Naive B cell (primary cell): ENCODE measurements around the gene TPRA1. TPM values are rescaled to one million over a fixed set of nuclear protein-coding genes. Genes with fewer than 3 reads are reported as not detected.

Experiments used
- ATAC-seq, 2 donors: fragments of 150-1000 bp; cut with Tn5 transposase; 2 replicates each; pipeline ENCODE4 v1.10.0; 2021; ENCODE audit warnings: low read depth in 2 of 2, mild to moderate bottlenecking in 2 of 2, moderate library complexity in 2 of 2
- DNase-seq: peaks from one replicate; pipeline ENCODE4 v3.0.0; 2022
- H3K27ac Mint-ChIP-seq, 6 donors: one replicate each; pipeline ENCODE4 v1.8.0; 2020 to 2022; ENCODE audit warnings: mild to moderate bottlenecking in 6 of 6, mixed read lengths in 6 of 6, moderate library complexity in 5 of 6, inconsistent platforms in 2 of 6
- H3K27me3 Mint-ChIP-seq, 3 donors: one replicate each; pipeline ENCODE4 v1.8.0; 2021 to 2022; ENCODE audit warnings: mixed read lengths in 3 of 3, mild to moderate bottlenecking in 1 of 3
- H3K36me3 Mint-ChIP-seq, 2 donors: one replicate each; pipeline ENCODE4 v1.8.0; 2020 to 2022; ENCODE audit warnings: mixed read lengths in 2 of 2, inconsistent platforms in 1 of 2, mild to moderate bottlenecking in 1 of 2
- H3K4me1 Mint-ChIP-seq, 3 donors: one replicate each; pipeline ENCODE4 v1.8.0; 2020 to 2022; ENCODE audit warnings: mixed read lengths in 3 of 3, inconsistent platforms in 1 of 3, mild to moderate bottlenecking in 1 of 3, moderate library complexity in 1 of 3
- H3K4me3 Mint-ChIP-seq, 8 donors: one replicate each; pipeline ENCODE4 v1.8.0; 2020 to 2022; ENCODE audit warnings: mild to moderate bottlenecking in 8 of 8, mixed read lengths in 8 of 8, moderate library complexity in 8 of 8, inconsistent platforms in 2 of 8
- H3K9me3 Mint-ChIP-seq, 7 donors: one replicate each; pipeline ENCODE4 v1.8.0; 2020 to 2022; ENCODE audit warnings: mixed read lengths in 7 of 7, mild to moderate bottlenecking in 5 of 7, inconsistent platforms in 2 of 7, moderate library complexity in 1 of 7
- polyA plus RNA-seq, 6 donors: library from polyadenylated mRNA; unstranded; fragments of 300-500 nt; fragmentation: Illumina TruSeq; gene quantifications; one replicate each; pipeline ENCODE4 v1.2.3, GENCODE V29; 2021; ENCODE audit warnings: low read depth in 6 of 6

TPRA1 gene
- polyA plus RNA-seq, 6 donors from 2014 or later, result 11.0 to 37.0 (median 18.2) TPM

DNA sequence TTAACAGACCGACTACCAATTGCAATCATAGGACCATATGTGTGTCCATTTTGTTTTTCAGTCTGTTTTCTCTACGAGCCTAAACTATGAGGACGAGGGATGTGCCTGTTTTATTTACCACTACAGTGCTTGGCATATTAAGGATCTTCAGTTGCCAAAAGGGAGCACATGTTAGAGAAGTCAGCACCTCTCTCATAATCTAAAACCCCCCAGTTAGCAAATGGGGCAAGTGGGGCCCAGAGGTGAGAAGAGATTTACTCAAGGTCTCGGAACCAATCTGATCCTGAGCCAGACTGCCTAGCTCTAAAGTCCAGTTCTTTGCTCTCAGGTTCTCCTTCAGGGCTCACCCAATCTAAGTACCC lies 37.9 kb upstream of the TPRA1 start:
- Mint-ChIP-seq H3K4me1 (peaks cover 19 to 26% (median 23%) of the 10 kb centered on the region in 3 donors), H3K4me3 (peak overlapping the region; percentile 70 to 93 (median 88)), H3K27ac (peak overlapping the region in 5 of 6 donors; percentile 60 to 79 (median 68)), H3K9me3 (no peaks in the 10 kb centered on the region), H3K36me3 (peaks cover 0 to 2% of the 10 kb centered on the region in 2 donors), H3K27me3 (peaks cover 16 to 33% (median 31%) of the 10 kb centered on the region in 3 donors)
- ATAC-seq, result no peak
- DNase-seq, result no peak

DNA sequence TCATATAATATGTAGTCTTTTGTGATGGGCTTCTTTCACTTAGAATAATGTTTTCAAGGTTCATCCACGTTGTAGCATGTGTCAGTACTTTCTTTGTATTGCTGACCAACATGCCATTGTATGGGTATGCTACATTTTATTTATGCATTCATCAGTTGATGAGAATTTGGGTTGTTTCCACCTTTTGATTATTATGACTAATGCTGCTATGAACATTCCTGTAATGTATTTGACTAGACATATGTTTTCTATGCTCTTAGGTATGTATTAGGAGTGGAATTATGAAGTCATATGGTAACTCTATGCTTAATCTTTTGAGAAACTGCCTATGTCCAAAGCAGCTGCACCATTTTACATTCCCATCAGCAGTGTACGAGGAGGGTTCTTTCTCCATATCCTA lies 35.3 kb upstream of the TPRA1 start:
- H3K27me3 Mint-ChIP-seq, result peaks cover 12 to 23% (median 14%) of the 10 kb centered on the region in 3 donors
- H3K4me1 Mint-ChIP-seq, result peaks cover 15 to 23% (median 17%) of the 10 kb centered on the region in 3 donors
- H3K27ac Mint-ChIP-seq, result no peak overlapping the region
- no peaks in the 10 kb centered on the region for H3K9me3 Mint-ChIP-seq
- H3K36me3 Mint-ChIP-seq, result peaks cover 3 to 12% of the 10 kb centered on the region in 2 donors
- no peak for ATAC-seq
- DNase-seq, result no peak
- no peak overlapping the region for H3K4me3 Mint-ChIP-seq

DNA sequence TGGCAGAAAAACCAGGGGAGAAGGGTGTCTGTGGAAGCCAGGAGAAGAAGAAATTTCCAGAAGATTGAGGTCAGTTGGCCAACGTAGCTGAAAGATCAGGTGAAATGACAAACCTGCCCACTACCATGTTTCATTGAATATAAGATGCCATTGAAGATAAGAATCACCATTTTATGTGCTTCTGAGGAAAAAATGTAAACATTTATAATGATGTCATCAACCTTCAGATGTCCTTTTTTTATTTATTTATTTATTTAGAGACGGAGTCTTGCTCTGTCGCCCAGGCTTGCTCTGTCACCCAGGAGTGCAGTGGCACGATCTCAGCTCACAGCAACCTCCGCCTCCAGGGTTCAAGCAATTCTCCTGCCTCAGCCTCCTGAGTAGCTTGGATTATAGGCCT lies 33.5 kb upstream of the TPRA1 start:
- Mint-ChIP-seq H3K27me3 (peaks cover 0 to 9% (median 6%) of the 10 kb centered on the region in 3 donors), H3K4me3 (no peak overlapping the region), H3K36me3 (peaks cover 13 to 20% of the 10 kb centered on the region in 2 donors), H3K27ac (peak overlapping the region in 1 of 6 donors; percentile 54), H3K4me1 (peaks cover 0 to 11% (median 4%) of the 10 kb centered on the region in 3 donors), H3K9me3 (no peaks in the 10 kb centered on the region)
- ATAC-seq (no peak), DNase-seq (no peak)

DNA sequence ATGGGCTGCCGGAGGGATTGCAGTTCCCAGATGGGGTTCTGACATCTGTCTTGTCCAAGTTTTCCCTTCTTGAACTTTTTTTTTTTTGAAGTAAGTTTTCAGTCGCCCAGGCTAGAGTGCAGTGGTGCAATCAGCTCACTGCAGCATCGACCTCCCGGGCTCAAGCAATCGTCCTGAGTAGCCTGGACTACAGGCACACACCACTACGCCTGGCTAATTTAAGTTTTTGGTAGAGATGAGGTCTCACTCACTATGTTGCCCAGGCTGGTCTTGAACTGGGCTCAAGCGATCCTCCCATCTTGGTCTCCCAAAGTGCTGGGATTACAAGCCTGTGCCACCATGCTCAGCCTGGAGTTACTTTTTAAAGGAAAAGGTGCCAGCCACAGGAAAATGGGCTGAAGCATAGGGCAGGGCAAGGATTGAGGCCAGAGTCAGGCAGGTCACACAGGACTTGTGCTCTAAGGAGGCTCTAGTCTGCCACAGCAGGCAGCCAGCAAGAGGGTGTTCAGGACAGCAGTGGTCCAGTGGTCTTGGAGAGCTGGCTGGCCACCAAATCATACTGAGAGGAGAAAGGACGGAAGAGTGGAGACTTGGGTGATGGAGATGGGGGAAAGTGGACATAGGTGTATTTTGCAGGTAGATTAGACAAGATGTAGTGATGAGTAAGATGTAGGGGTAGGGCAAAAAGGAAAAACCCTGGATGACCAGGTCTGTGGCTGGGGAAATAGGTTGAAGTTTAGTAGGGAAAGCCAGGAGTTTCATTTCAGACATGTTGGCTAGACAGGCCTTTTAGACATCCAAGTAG lies 32.4 kb upstream of the TPRA1 start:
- Mint-ChIP-seq H3K27ac (peak overlapping the region in 1 of 6 donors; percentile 6), H3K4me3 (no peak overlapping the region), H3K36me3 (peaks cover 24 to 31% of the 10 kb centered on the region in 2 donors), H3K27me3 (peaks cover 0 to under 1% (median 0%) of the 10 kb centered on the region in 3 donors), H3K4me1 (peaks cover 0 to 4% (median 3%) of the 10 kb centered on the region in 3 donors), H3K9me3 (no peaks in the 10 kb centered on the region)
- DNase-seq, result no peak
- ATAC-seq, result no peak

DNA sequence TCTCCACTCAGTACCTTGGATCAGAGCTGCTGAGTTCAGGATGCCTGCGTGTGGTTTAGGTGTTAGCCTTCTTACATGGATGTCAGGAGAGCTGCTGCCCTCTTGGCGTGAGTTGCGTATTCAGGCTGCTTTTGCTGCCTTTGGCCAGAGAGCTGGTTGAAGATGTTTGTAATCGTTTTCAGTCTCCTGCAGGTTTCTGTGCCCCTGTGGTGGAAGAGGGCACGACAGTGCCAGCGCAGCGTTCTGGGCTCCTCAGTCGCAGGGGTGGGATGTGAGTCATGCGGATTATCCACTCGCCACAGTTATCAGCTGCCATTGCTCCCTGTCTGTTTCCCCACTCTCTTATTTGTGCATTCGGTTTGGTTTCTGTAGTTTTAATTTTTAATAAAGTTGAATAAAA lies 31.5 kb upstream of the TPRA1 start:
- no peak for DNase-seq
- Mint-ChIP-seq H3K9me3 (no peaks in the 10 kb centered on the region), H3K27me3 (no peaks in the 10 kb centered on the region), H3K4me3 (peak overlapping the region in 1 of 8 donors; percentile 7), H3K27ac (peak overlapping the region in 2 of 6 donors; percentile 31 to 84), H3K4me1 (peaks cover 0 to 3% (median 3%) of the 10 kb centered on the region in 3 donors), H3K36me3 (peaks cover 31 to 34% of the 10 kb centered on the region in 2 donors)
- no peak for ATAC-seq

DNA sequence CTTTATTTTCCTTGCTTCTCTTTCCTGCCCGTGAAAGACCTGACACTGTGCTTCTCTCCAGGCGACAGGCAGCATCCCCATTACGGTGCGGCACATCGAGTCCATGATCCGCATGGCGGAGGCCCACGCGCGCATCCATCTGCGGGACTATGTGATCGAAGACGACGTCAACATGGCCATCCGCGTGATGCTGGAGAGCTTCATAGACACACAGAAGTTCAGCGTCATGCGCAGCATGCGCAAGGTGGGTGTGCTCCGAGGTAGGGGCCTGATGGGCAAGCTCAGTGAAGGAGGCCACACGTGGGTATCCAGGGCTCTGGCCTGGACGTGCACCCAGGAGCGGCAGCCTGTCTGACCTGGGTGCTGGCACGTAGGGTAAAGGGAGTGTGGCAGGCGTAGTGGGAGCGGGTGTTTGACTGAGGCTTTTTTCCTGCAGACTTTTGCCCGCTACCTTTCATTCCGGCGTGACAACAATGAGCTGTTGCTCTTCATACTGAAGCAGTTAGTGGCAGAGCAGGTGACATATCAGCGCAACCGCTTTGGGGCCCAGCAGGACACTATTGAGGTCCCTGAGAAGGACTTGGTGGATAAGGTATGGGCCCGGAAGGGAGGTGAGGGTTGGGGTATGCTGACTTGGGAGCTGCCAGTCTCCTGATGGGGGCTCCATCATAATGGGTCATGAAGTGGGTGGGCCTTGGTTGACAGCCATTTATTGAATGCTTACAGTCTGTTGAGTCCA lies 30.3 kb upstream of the TPRA1 start:
- no peak for ATAC-seq
- no peaks in the 10 kb centered on the region for H3K27me3 Mint-ChIP-seq
- no peaks in the 10 kb centered on the region for H3K9me3 Mint-ChIP-seq
- peak overlapping the region in 2 of 6 donors; percentile 10 to 70 for H3K27ac Mint-ChIP-seq
- H3K36me3 Mint-ChIP-seq, result peaks cover 41 to 43% of the 10 kb centered on the region in 2 donors
- H3K4me1 Mint-ChIP-seq, result peaks cover 0 to 3% (median 0%) of the 10 kb centered on the region in 3 donors
- no peak for DNase-seq
- no peak overlapping the region for H3K4me3 Mint-ChIP-seq

DNA sequence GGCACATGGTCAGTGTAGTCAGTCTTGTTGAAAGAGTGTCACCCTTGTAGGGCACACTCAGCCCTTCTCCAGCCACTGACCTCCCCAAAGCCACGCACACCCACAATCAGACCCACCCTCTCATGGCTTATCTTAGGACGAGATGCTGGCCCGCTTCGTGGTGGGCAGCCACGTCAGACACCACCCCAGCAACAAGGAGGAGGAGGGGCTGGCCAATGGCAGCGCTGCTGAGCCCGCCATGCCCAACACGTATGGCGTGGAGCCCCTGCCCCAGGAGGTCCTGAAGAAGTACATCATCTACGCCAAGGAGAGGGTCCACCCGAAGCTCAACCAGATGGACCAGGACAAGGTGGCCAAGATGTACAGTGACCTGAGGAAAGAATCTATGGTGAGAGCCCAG lies 28.4 kb upstream of the TPRA1 start:
- DNase-seq, result no peak
- H3K4me1 Mint-ChIP-seq, result peaks cover 0 to 3% (median 0%) of the 10 kb centered on the region in 3 donors
- no peak for ATAC-seq
- peak overlapping the region in 2 of 6 donors; percentile 44 to 92 for H3K27ac Mint-ChIP-seq
- no peaks in the 10 kb centered on the region for H3K9me3 Mint-ChIP-seq
- peak overlapping the region in 1 of 8 donors; percentile 47 for H3K4me3 Mint-ChIP-seq
- H3K36me3 Mint-ChIP-seq, result peaks cover 44 to 54% of the 10 kb centered on the region in 2 donors
- H3K27me3 Mint-ChIP-seq, result no peaks in the 10 kb centered on the region

DNA sequence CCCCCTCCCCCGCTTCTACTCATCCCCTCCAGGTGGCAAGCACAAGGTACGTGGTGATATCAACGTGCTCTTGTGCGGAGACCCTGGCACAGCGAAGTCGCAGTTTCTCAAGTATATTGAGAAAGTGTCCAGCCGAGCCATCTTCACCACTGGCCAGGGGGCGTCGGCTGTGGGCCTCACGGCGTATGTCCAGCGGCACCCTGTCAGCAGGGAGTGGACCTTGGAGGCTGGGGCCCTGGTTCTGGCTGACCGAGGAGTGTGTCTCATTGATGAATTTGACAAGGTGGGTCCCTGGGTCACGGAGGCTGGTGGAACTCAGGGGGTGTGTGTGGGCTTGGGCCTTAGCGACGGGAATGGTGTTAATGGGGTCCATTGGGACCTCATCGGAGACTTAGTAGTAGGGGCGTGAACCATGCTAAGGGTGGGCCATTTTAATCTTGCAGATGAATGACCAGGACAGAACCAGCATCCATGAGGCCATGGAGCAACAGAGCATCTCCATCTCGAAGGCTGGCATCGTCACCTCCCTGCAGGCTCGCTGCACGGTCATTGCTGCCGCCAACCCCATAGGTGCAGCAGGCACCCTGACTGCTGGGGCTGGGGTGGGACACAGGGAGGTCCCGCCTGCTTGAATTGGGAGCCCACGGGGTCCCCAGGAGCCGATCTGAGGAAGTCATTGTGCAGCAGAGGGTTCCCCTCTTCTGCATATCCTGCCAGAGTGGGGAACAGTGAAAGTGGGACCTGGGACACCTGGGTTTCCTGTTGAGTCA lies 26.5 kb upstream of the TPRA1 start:
- ATAC-seq (no peak), DNase-seq (no peak)
- no peaks in the 10 kb centered on the region for H3K9me3 Mint-ChIP-seq
- H3K36me3 Mint-ChIP-seq, result peaks cover 54 to 65% of the 10 kb centered on the region in 2 donors
- H3K4me1 Mint-ChIP-seq, result peaks cover 0 to 3% (median 0%) of the 10 kb centered on the region in 3 donors
- H3K27me3 Mint-ChIP-seq, result no peaks in the 10 kb centered on the region
- H3K4me3 Mint-ChIP-seq, result no peak overlapping the region
- H3K27ac Mint-ChIP-seq, result peak overlapping the region in 1 of 6 donors; percentile 53

DNA sequence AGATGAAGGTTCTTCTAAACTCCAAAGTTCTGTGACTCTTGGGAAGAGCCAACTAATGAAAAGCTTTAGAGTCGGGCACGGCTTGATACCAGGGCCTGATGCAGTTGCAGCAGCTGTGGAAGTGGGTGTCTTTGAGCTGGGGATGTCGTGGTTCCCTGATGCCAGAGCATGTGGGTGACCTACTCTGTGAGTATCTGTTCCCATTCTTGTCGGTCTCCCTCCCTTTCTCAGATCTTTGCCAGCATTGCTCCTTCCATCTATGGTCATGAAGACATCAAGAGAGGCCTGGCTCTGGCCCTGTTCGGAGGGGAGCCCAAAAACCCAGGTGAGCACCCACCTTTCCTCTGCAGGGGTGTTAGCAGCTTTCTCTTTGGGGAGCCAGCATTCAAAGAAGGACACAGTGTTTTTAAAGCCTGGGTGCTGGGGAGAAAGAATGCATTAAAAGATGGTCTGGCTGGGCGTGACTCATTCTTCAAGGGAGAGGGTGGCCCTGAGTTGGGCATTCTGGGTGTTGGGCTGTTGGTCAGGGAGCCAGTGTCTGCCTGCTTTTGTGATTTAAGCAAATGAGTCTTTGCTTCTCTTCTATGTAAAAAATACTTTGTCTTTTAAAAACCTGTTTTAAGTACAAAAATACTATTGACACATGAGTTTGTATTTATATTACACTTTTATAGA lies 25.2 kb upstream of the TPRA1 start:
- Mint-ChIP-seq H3K27me3 (no peaks in the 10 kb centered on the region), H3K27ac (peak overlapping the region in 1 of 6 donors; percentile 22), H3K9me3 (no peaks in the 10 kb centered on the region), H3K36me3 (peaks cover 43 to 65% of the 10 kb centered on the region in 2 donors), H3K4me1 (peaks cover 0 to 3% (median 0%) of the 10 kb centered on the region in 3 donors), H3K4me3 (peak overlapping the region in 1 of 8 donors; percentile 48)
- DNase-seq (no peak), ATAC-seq (no peak)

DNA sequence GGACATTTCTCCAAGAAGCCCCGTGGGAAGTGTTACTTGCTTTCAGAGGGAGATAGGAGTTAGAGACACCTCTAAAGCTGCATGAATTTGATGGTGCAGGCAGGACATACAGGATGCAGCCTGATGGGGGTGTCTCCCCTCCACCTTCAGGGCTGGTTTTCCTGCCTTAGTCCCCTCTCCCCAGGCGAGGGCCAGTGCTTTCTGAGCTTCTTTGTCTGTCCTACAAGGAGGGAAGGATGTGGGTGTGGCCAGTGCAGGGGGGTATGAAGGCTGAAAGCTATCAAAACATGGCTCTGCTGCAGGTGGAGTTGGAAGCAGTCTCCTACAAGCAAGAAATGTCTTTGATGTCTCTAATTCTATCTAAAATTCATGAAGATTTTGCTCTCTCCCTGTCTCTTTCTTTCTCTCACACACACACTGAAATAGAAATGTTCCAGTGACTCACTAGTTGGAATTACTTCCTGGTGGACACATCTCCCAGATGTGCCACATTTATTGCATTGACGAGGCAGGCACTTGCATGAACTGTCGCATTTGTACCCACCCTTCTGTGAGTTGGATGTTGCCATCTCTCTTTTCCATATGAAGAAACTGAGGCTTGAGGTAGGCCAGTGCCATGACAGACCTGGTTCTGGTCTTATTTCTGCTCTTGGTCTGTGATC lies 24.5 kb upstream of the TPRA1 start:
- Mint-ChIP-seq H3K4me3 (no peak overlapping the region), H3K9me3 (no peaks in the 10 kb centered on the region), H3K4me1 (peaks cover 3 to 7% (median 6%) of the 10 kb centered on the region in 3 donors), H3K27ac (no peak overlapping the region), H3K27me3 (no peaks in the 10 kb centered on the region), H3K36me3 (peaks cover 39 to 65% of the 10 kb centered on the region in 2 donors)
- ATAC-seq (no peak), DNase-seq (no peak)

DNA sequence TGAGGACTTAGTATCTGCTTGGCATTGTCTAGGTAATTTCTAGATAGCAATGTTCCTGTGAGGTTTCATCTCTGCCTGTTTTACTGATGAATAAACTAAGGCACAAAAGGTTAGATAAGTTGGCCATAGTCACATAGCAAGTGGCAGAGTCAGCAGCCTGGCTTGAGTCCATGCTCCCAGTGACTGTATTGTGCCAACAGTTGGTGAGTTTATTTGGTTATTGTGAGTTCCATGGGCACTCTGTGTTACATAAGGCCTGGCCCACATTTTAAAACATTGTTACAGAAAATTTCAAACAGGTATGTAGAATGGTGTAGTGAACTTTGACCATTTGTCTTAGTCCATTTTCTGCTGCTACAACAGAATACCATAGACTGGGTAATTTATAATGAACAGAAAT lies 22.9 kb upstream of the TPRA1 start:
- H3K4me3 Mint-ChIP-seq, result no peak overlapping the region
- H3K4me1 Mint-ChIP-seq, result peaks cover 9 to 23% (median 22%) of the 10 kb centered on the region in 3 donors
- no peak for DNase-seq
- no peak overlapping the region for H3K27ac Mint-ChIP-seq
- H3K9me3 Mint-ChIP-seq, result no peaks in the 10 kb centered on the region
- ATAC-seq, result no peak
- no peaks in the 10 kb centered on the region for H3K27me3 Mint-ChIP-seq
- H3K36me3 Mint-ChIP-seq, result peaks cover 38 to 63% of the 10 kb centered on the region in 2 donors

DNA sequence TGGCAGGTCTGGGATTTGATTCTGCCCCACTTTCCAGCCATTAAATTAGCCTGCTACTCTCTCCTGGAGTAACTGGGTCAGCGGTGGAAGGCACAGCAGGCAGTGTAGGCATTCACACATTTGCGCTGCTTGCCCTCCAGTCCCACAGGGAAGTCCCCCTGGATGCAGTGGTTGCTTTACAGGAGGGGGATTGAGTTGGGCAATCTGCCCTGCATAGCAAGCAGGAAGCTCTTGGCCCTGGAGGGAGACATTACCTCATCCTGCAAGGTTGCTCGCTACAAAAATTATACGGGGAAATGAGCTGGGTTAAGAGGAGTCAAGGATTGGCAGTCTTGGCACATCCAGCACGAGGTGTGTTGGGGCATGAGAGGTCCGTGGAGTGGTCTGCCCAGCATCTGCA lies 22.4 kb upstream of the TPRA1 start:
- H3K4me3 Mint-ChIP-seq, result peak overlapping the region in 1 of 8 donors; percentile 56
- H3K4me1 Mint-ChIP-seq, result peaks cover 7 to 24% (median 22%) of the 10 kb centered on the region in 3 donors
- no peak for DNase-seq
- H3K9me3 Mint-ChIP-seq, result no peaks in the 10 kb centered on the region
- no peak for ATAC-seq
- H3K27ac Mint-ChIP-seq, result no peak overlapping the region
- no peaks in the 10 kb centered on the region for H3K27me3 Mint-ChIP-seq
- peaks cover 38 to 63% of the 10 kb centered on the region in 2 donors for H3K36me3 Mint-ChIP-seq
